GM21737 (cell line): ENCODE results near the gene FARP2.

Experiments
- ATAC-seq: cut with Tn5 transposase; IDR thresholded peaks from one replicate; pipeline ENCODE4 v1.9.1; 2021; ENCODE audit warnings: mild to moderate bottlenecking, moderate library complexity; ENCODE audit not compliant: unreplicated experiment

Gene FARP2

GRCh38 chr2:241324775-241325174 is 31.3 kb upstream of the FARP2 start:
- ATAC-seq = no peak

GRCh38 chr2:241325257-241325656 is 30.8 kb upstream of the FARP2 start:
- no peak for ATAC-seq

- ATAC-seq = no peak
Measured at GRCh38 chr2:241329669-241330615, 26.1 kb upstream of the FARP2 start.

GRCh38 chr2:241330616-241330981 is 25.5 kb upstream of the FARP2 start:
- no peak for ATAC-seq

- ATAC-seq = no peak
Measured at GRCh38 chr2:241334813-241335212, 21.3 kb upstream of the FARP2 start.

GRCh38 chr2:241339839-241340630 is 16.1 kb upstream of the FARP2 start:
- ATAC-seq = no peak

GRCh38 chr2:241340631-241341163 is 15.4 kb upstream of the FARP2 start:
- ATAC-seq = no peak

- no peak for ATAC-seq
Measured at GRCh38 chr2:241344925-241345651, 11.0 kb upstream of the FARP2 start.

GRCh38 chr2:241349941-241350340 is 6.1 kb upstream of the FARP2 start:
- ATAC-seq = no peak

- ATAC-seq = no peak
Measured at GRCh38 chr2:241350530-241350877, 5.6 kb upstream of the FARP2 start.

- no peak for ATAC-seq
Measured at GRCh38 chr2:241350878-241351639, 5.0 kb upstream of the FARP2 start.

GRCh38 chr2:241351640-241352031 is 4.4 kb upstream of the FARP2 start:
- ATAC-seq = no peak

- ATAC-seq = no peak
Measured at GRCh38 chr2:241352227-241352626, 3.9 kb upstream of the FARP2 start.

- ATAC-seq = no peak
Measured at GRCh38 chr2:241354668-241355658, 1.1 kb upstream of the FARP2 start.

GRCh38 chr2:241356871-241357260 is 781 bp downstream of the FARP2 start:
- ATAC-seq = no peak

- ATAC-seq = no peak
Measured at GRCh38 chr2:241357531-241357930, 1.4 kb downstream of the FARP2 start.

- ATAC-seq = no peak
Measured at GRCh38 chr2:241358470-241358869, 2.4 kb downstream of the FARP2 start.

GRCh38 chr2:241359481-241360045 is 3.5 kb downstream of the FARP2 start:
- no peak for ATAC-seq

GRCh38 chr2:241363426-241363825 is 7.3 kb downstream of the FARP2 start:
- ATAC-seq = no peak
